DND-41 (cell line): ENCODE data around the gene INHBA.

Experiments
- ATAC-seq: fragments of 200-7000 bp; cut with Tn5 transposase; 3 replicates; pipeline ENCODE4 v1.9.1; 2021; ENCODE audit warnings: low read depth; ENCODE audit not compliant: insufficient read depth
- DNase-seq: peaks from one replicate; pipeline ENCODE4 v3.0.0-alpha.2; 2020
- H2AFZ ChIP-seq: 2 replicates; pipeline ENCODE4 v1.6.0; 2012; ENCODE audit warnings: low read depth, low read length
- H3K27ac ChIP-seq: 2 replicates; pipeline ENCODE4 v1.5.1; 2012; ENCODE audit warnings: low read length, inconsistent platforms
- H3K27me3 ChIP-seq: fragments of 200-600 bp; sonication (generic); 2 replicates; pipeline ENCODE4 v1.6.0; 2012; ENCODE audit warnings: low read length, mild to moderate bottlenecking, inconsistent platforms; ENCODE audit not compliant: insufficient read depth, poor library complexity
- H3K36me3 ChIP-seq: 2 replicates; pipeline ENCODE4 v1.5.1; 2012; ENCODE audit warnings: low read length, inconsistent platforms; ENCODE audit not compliant: insufficient read depth
- H3K4me1 ChIP-seq: 2 replicates; pipeline ENCODE4 v1.5.1; 2012; ENCODE audit warnings: mild to moderate bottlenecking, low read length; ENCODE audit not compliant: insufficient read depth
- H3K4me2 ChIP-seq: 2 replicates; pipeline ENCODE4 v1.6.0; 2012; ENCODE audit warnings: mild to moderate bottlenecking, moderate library complexity, low read length, inconsistent platforms; ENCODE audit not compliant: insufficient read depth
- H3K4me3 ChIP-seq, 2 experiments: fragments of 200-600 bp in 1 of 2; shearing (Covaris generic) in 1 of 2; 2 replicates each; pipeline ENCODE4 v1.5.1; 2012 to 2016; ENCODE audit warnings: inconsistent platforms in 2 of 2, low read length in 2 of 2, mild to moderate bottlenecking in 2 of 2, low read depth in 1 of 2, moderate library complexity in 1 of 2
- H3K79me2 ChIP-seq: 2 replicates; pipeline ENCODE4 v1.6.0; 2012; ENCODE audit warnings: low read length, inconsistent platforms; ENCODE audit not compliant: insufficient read depth
- H3K9ac ChIP-seq: 2 replicates; pipeline ENCODE4 v1.6.0; 2012; ENCODE audit warnings: low read depth, mild to moderate bottlenecking, inconsistent platforms, low read length, moderate library complexity
- H3K9me3 ChIP-seq: 2 replicates; pipeline ENCODE4 v1.5.1; 2012; ENCODE audit warnings: low read length, moderate library complexity, mild to moderate bottlenecking, inconsistent platforms; ENCODE audit not compliant: insufficient read depth, severe bottlenecking
- H4K20me1 ChIP-seq: 2 replicates; pipeline ENCODE4 v1.6.0; 2012; ENCODE audit warnings: low read length; ENCODE audit not compliant: insufficient read depth
- EZH2 ChIP-seq: IDR thresholded peaks from 3 replicates; pipeline ENCODE4 v1.6.1; 2012; ENCODE audit warnings: borderline replicate concordance, low read depth, mild to moderate bottlenecking, moderate library complexity, low read length, inconsistent platforms; ENCODE audit not compliant: severe bottlenecking
- TF ChIP-seq, protein P1 (sequence below): IDR thresholded peaks from 2 replicates; pipeline ENCODE4 v1.5.1; 2012; ENCODE audit warnings: borderline replicate concordance, low read length, moderate library complexity, mild to moderate bottlenecking; ENCODE audit not compliant: poor library complexity, severe bottlenecking; ENCODE audit errors: extremely low read depth

INHBA gene

DNA sequence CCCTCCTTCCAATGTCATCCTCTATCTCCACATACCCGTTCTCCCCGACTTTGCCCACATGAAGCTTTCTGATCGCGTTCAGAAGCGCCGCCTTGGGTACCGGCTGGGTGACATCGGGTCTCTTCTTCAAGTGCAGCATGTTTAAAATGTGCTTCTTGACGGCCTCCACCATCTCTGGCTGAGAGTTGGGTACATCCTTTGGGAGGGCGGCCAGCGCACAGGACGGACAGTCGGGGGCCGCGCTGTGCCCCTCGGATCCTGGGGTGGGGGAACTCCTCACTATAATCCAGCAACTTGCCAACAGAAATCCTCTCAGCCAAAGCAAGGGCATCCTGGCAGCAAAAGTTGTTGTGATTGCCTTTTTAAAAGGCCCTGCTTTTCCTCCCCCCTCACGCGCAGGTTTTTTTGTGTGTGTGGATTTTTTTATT is 2.8 kb downstream of the INHBA start:
- ATAC-seq = no peak
- Histone ChIP-seq H3K4me1 (peaks cover 6% of the 10 kb centered on the region), H3K4me3 (no peak overlapping the region), H3K9me3 (no peaks in the 10 kb centered on the region), H3K9ac (no peak overlapping the region), H2AFZ (no peak overlapping the region), H3K27me3 (peaks cover 45% of the 10 kb centered on the region), H3K4me2 (no peak overlapping the region), H4K20me1 (no peaks in the 10 kb centered on the region), H3K36me3 (no peaks in the 10 kb centered on the region), H3K27ac (no peak overlapping the region), H3K79me2 (no peaks in the 10 kb centered on the region)
- no peak for DNase-seq
- no peak for TF ChIP-seq EZH2
- TF ChIP-seq, protein P1, sequence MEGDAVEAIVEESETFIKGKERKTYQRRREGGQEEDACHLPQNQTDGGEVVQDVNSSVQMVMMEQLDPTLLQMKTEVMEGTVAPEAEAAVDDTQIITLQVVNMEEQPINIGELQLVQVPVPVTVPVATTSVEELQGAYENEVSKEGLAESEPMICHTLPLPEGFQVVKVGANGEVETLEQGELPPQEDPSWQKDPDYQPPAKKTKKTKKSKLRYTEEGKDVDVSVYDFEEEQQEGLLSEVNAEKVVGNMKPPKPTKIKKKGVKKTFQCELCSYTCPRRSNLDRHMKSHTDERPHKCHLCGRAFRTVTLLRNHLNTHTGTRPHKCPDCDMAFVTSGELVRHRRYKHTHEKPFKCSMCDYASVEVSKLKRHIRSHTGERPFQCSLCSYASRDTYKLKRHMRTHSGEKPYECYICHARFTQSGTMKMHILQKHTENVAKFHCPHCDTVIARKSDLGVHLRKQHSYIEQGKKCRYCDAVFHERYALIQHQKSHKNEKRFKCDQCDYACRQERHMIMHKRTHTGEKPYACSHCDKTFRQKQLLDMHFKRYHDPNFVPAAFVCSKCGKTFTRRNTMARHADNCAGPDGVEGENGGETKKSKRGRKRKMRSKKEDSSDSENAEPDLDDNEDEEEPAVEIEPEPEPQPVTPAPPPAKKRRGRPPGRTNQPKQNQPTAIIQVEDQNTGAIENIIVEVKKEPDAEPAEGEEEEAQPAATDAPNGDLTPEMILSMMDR = no peak

DNA sequence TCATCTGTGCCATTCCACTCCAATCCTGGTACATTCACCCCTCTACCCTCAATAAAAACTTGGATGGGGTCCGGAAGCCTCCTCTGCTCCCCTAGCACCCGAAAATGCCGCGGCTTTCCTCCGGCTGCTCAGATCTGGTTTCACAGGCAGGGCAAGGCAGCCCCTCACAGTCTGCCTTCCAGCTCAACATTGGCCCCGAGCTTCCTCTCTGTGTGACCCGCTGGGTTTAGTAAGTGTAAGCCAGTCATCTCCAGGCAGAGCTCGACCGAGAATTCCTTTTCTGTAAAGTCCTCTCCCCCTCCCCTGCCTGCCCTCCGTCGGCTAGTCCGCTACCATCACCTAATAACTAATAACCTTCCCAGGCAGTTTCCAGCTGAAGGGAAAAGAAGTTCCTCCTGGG is 3.4 kb downstream of the INHBA start:
- no peaks in the 10 kb centered on the region for H3K79me2 ChIP-seq
- DNase-seq (no peak), ATAC-seq (no peak)
- peaks cover 2% of the 10 kb centered on the region; the same call in 1 of the 2 replicates for H3K4me1 ChIP-seq
- no peaks in the 10 kb centered on the region for H3K9me3 ChIP-seq
- H3K4me3 ChIP-seq = no peak overlapping the region
- no peaks in the 10 kb centered on the region for H3K36me3 ChIP-seq
- no peak overlapping the region for H3K9ac ChIP-seq
- peaks cover 39% of the 10 kb centered on the region for H3K27me3 ChIP-seq
- H2AFZ ChIP-seq = no peak overlapping the region
- TF ChIP-seq EZH2 = no peak
- TF ChIP-seq, protein P1 = no peak
- no peaks in the 10 kb centered on the region for H4K20me1 ChIP-seq
- H3K27ac ChIP-seq = no peak overlapping the region
- no peak overlapping the region for H3K4me2 ChIP-seq

DNA sequence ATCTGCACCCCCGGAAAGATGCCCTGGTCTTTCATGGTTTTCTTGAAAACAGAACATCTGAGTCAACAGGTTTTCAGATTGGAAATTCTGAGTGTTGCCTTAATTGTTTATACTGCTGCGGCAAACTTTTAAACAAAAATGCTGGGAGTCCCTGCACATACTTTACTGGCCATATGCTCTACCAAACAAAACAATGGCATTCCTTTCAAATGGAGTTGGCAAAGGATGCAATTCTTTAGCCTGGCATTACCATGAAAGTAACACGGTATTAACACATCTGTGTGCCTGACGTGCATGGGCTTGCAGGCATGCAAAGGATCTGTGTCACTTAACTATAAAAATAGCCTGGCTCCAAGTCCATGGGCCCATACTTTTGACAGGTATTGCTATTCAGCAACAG is 4.2 kb downstream of the INHBA start:
- Histone ChIP-seq H3K4me1 (no peaks in the 10 kb centered on the region), H3K27me3 (peaks cover 32% of the 10 kb centered on the region), H3K9ac (no peak overlapping the region), H3K4me3 (no peak overlapping the region), H4K20me1 (no peaks in the 10 kb centered on the region), H3K36me3 (no peaks in the 10 kb centered on the region), H3K27ac (no peak overlapping the region), H2AFZ (no peak overlapping the region), H3K4me2 (no peak overlapping the region), H3K9me3 (no peaks in the 10 kb centered on the region), H3K79me2 (no peaks in the 10 kb centered on the region)
- no peak for ATAC-seq
- TF ChIP-seq, protein P1 = no peak
- TF ChIP-seq EZH2 = no peak
- DNase-seq = no peak

DNA sequence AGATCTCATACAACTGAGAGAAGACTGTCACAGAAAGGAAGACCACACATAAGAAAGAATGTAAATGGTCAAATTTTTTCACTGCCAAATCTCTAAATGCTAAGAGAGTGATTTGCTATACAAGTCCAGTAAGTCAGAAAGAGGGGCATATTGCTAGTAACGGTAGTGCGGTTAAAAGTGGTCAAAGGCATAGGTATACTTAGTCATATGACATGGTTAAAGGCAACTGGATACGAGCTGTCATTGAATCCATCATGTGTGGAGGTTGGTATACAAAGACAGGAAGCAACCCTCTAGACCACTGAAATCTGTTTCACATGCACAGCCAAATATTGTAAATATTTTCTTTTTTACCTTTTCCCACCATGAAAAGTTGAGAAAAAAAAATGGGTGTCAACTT is 4.8 kb downstream of the INHBA start:
- no peak for ATAC-seq
- H3K27me3 ChIP-seq = peaks cover 31% of the 10 kb centered on the region
- H3K36me3 ChIP-seq = no peaks in the 10 kb centered on the region
- H3K4me1 ChIP-seq = no peaks in the 10 kb centered on the region
- no peak for DNase-seq
- no peak overlapping the region for H3K27ac ChIP-seq
- no peak overlapping the region for H3K4me2 ChIP-seq
- no peak overlapping the region for H3K9ac ChIP-seq
- no peaks in the 10 kb centered on the region for H3K9me3 ChIP-seq
- H4K20me1 ChIP-seq = no peaks in the 10 kb centered on the region
- H3K4me3 ChIP-seq = no peak overlapping the region
- H3K79me2 ChIP-seq = no peaks in the 10 kb centered on the region
- H2AFZ ChIP-seq = no peak overlapping the region
- no peak for TF ChIP-seq EZH2
- TF ChIP-seq, protein P1 = no peak
